Neuronal stem cell (in vitro differentiated cells): ENCODE data around the gene SPCS1.

Source experiments
- DNase-seq: peaks from one replicate; pipeline ENCODE4 v3.0.0-alpha.2; 2013; ENCODE audit warnings: low spot score
- H2AFZ ChIP-seq: one replicate; pipeline ENCODE4 v1.6.1; 2013; ENCODE audit warnings: mild to moderate bottlenecking, low read length, inconsistent platforms
- H2AK5ac ChIP-seq: 2 replicates; pipeline ENCODE4 v1.6.1; 2013; ENCODE audit warnings: low read depth, mild to moderate bottlenecking, inconsistent platforms, low read length, moderate library complexity, mixed read lengths
- H2BK120ac ChIP-seq: 2 replicates; pipeline ENCODE4 v1.6.1; 2013; ENCODE audit warnings: low read depth, mild to moderate bottlenecking, inconsistent platforms, low read length, moderate library complexity, mixed read lengths
- H2BK12ac ChIP-seq: one replicate; pipeline ENCODE4 v1.6.1; 2013; ENCODE audit warnings: low read length, inconsistent platforms
- H2BK15ac ChIP-seq: 2 replicates; pipeline ENCODE4 v1.6.1; 2013; ENCODE audit warnings: mild to moderate bottlenecking, low read length, inconsistent platforms, mixed read lengths
- H2BK5ac ChIP-seq: one replicate; pipeline ENCODE4 v1.6.1; 2013; ENCODE audit warnings: inconsistent platforms, mild to moderate bottlenecking, low read length, moderate library complexity
- H3K14ac ChIP-seq: one replicate; pipeline ENCODE4 v1.6.1; 2013; ENCODE audit warnings: low read length, inconsistent platforms
- H3K18ac ChIP-seq: 2 replicates; pipeline ENCODE4 v1.6.1; 2013; ENCODE audit warnings: low read length, inconsistent platforms
- H3K23ac ChIP-seq: 2 replicates; pipeline ENCODE4 v1.6.1; 2013; ENCODE audit warnings: low read depth, mild to moderate bottlenecking, mixed read lengths, low read length, inconsistent platforms; ENCODE audit not compliant: poor library complexity
- H3K27ac ChIP-seq: replicated peaks from 3 replicates; pipeline ENCODE4 v1.5.1; 2013; ENCODE audit warnings: low read length, inconsistent platforms
- H3K27me3 ChIP-seq, 3 experiments: 2 replicates each; pipeline ENCODE4 v1.6.1; 2013; ENCODE audit warnings: low read length in 3 of 3, mild to moderate bottlenecking in 2 of 3, inconsistent platforms in 1 of 3, low read depth in 1 of 3, mixed read lengths in 1 of 3, moderate library complexity in 1 of 3; ENCODE audit not compliant: control insufficient read depth in 3 of 3, insufficient read depth in 3 of 3
- H3K36me3 ChIP-seq, 2 donors: replicated peaks in 1 of 2; 2 replicates each; pipeline ENCODE4 v1.6.1; 2013; ENCODE audit warnings: low read length in 2 of 2; ENCODE audit not compliant: control insufficient read depth in 2 of 2, insufficient read depth in 2 of 2
- H3K4ac ChIP-seq: 2 replicates; pipeline ENCODE4 v1.6.1; 2013; ENCODE audit warnings: inconsistent platforms, mild to moderate bottlenecking, low read length, moderate library complexity
- H3K4me1 ChIP-seq, 2 donors: 1 replicate in 1 of 2; 2 replicates in 1 of 2; pipeline ENCODE4 v1.6.1; 2013; ENCODE audit warnings: low read length in 2 of 2, low read depth in 1 of 2; ENCODE audit not compliant: control insufficient read depth in 2 of 2, insufficient read depth in 1 of 2
- H3K4me2 ChIP-seq: one replicate; pipeline ENCODE4 v1.6.1; 2013; ENCODE audit warnings: mild to moderate bottlenecking, low read length, inconsistent platforms; ENCODE audit not compliant: insufficient read depth, poor library complexity, severe bottlenecking
- H3K4me3 ChIP-seq, 2 donors: 2 replicates each; pipeline ENCODE4 v1.5.1; 2013; ENCODE audit warnings: low read length in 2 of 2, mild to moderate bottlenecking in 2 of 2, inconsistent platforms in 1 of 2, moderate library complexity in 1 of 2
- H3K79me1 ChIP-seq: one replicate; pipeline ENCODE4 v1.6.1; 2013; ENCODE audit warnings: low read depth, mild to moderate bottlenecking, inconsistent platforms, low read length, moderate library complexity
- H3K9ac ChIP-seq: one replicate; pipeline ENCODE4 v1.6.1; 2013; ENCODE audit warnings: mild to moderate bottlenecking, low read depth, low read length, inconsistent platforms; ENCODE audit not compliant: poor library complexity
- H3K9me3 ChIP-seq, 2 donors: replicated peaks in 1 of 2; 2 replicates each; pipeline versions ENCODE3 to v1.6.1; 2013; ENCODE audit warnings: low read length in 2 of 2, mild to moderate bottlenecking in 2 of 2, inconsistent platforms in 1 of 2, low read depth in 1 of 2, mixed read lengths in 1 of 2, moderate library complexity in 1 of 2; ENCODE audit not compliant: control insufficient read depth in 2 of 2, insufficient read depth in 1 of 2
- H4K8ac ChIP-seq: one replicate; pipeline ENCODE4 v1.6.1; 2013; ENCODE audit warnings: low read depth, mild to moderate bottlenecking, inconsistent platforms, low read length, moderate library complexity
- H4K91ac ChIP-seq: one replicate; pipeline ENCODE4 v1.6.1; 2013; ENCODE audit warnings: low read length, low read depth, mild to moderate bottlenecking, inconsistent platforms; ENCODE audit not compliant: poor library complexity
- WGBS, 2 donors: extraction: QIAGEN DNeasy Blood & Tissue Kit; methylation state at CpG; one replicate each; pipeline ENCODE4 v1.1.7; 2013; ENCODE audit warnings: missing lambda C conversion rate in 2 of 2, mixed read lengths in 1 of 2; ENCODE audit not compliant: insufficient read length in 2 of 2, insufficient replicate concordance in 1 of 2; ENCODE audit errors: extremely low coverage in 2 of 2; 5-methylcytosine and 5-hydroxymethylcytosine counted together

SPCS1 gene

DNA sequence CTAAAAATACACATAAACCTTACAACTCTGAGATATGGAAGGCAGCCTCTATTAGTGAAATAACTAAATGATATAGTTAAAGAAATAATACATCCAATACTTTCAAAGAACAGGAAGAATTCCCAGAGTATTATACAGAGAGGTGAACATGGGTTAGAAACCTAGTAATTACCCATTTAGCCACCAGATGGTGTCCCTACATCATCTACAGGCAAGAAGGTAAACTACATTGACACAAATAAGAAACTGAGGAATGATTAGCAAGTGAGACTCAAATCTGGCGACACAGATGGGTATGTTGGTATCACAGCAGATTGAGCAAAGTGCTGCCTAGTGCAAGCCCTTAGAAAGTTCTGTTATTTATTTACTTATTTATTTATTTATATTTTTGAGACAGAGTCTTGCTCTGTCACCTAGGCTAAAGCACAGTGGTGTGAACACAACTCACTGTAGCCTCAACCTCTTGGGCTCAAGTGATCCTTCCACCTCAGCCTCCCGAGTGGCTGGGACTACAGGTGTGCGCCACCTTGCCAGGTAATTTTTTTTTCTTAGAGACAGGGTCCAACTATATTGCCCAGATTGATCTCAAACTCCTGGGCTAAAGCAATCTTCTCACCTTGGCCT is 36.6 kb downstream of the SPCS1 start:
- H3K36me3 ChIP-seq, result peaks cover 41 to 96% of the 10 kb centered on the region in 2 donors
- H2BK15ac ChIP-seq, result no peak overlapping the region
- H3K4me3 ChIP-seq, result no peak overlapping the region
- H3K27me3 ChIP-seq, result no peaks in the 10 kb centered on the region
- DNase-seq, result no peak
- no peaks in the 10 kb centered on the region for H3K79me1 ChIP-seq
- H3K27ac ChIP-seq, result no peak overlapping the region
- H3K9me3 ChIP-seq, result peaks cover 0 to 18% of the 10 kb centered on the region in 2 donors
- H2AK5ac ChIP-seq, result no peak overlapping the region
- no peak overlapping the region for H3K4me2 ChIP-seq
- H4K91ac ChIP-seq, result no peak overlapping the region
- WGBS, 2 donors, result no CpG with 5 or more reads among the region's 3 CpGs
- H4K8ac ChIP-seq, result no peak overlapping the region
- no peak overlapping the region for H2BK120ac ChIP-seq
- H3K18ac ChIP-seq, result no peak overlapping the region
- no peak overlapping the region for H3K23ac ChIP-seq
- H2BK5ac ChIP-seq, result no peak overlapping the region
- H3K9ac ChIP-seq, result no peak overlapping the region
- no peaks in the 10 kb centered on the region for H3K4me1 ChIP-seq
- no peak overlapping the region for H2AFZ ChIP-seq
- H3K4ac ChIP-seq, result no peak overlapping the region
- no peak overlapping the region for H2BK12ac ChIP-seq
- no peak overlapping the region for H3K14ac ChIP-seq

DNA sequence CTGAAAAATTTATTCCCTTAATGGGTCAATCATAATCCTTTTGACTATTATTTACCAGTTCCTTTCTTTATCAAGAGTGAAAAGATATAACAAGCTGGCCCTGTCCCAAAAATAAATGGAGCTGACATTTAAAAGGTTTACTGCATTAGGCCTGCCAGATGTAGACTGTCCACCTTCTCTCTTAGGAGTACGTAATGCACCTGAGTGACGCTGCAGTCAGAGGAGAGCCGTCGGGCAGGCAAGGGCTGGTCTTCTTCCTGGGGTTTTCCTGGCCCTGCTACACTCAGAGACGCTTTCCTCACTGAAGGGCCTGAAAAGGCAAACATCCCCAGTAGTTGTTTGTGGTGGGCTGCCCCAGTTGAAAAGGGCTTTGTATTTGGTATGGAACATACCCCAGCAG is 37.2 kb downstream of the SPCS1 start:
- no CpG with 5 or more reads among the region's 5 CpGs for WGBS, 2 donors
- DNase-seq, result no peak
- Histone ChIP-seq H3K27me3 (no peaks in the 10 kb centered on the region), H3K4me1 (no peaks in the 10 kb centered on the region), H4K8ac (no peak overlapping the region), H3K4me2 (no peak overlapping the region), H3K36me3 (peaks cover 40 to 95% of the 10 kb centered on the region in 2 donors), H2BK120ac (no peak overlapping the region), H3K18ac (no peak overlapping the region), H2BK5ac (no peak overlapping the region), H3K9me3 (peaks cover 0 to 18% of the 10 kb centered on the region in 2 donors), H2BK15ac (no peak overlapping the region), H3K4ac (no peak overlapping the region), H3K27ac (no peak overlapping the region), H3K9ac (no peak overlapping the region), H3K14ac (no peak overlapping the region), H4K91ac (no peak overlapping the region), H3K4me3 (no peak overlapping the region), H3K79me1 (no peaks in the 10 kb centered on the region), H2AFZ (no peak overlapping the region), H2BK12ac (no peak overlapping the region), H2AK5ac (no peak overlapping the region), H3K23ac (no peak overlapping the region)

DNA sequence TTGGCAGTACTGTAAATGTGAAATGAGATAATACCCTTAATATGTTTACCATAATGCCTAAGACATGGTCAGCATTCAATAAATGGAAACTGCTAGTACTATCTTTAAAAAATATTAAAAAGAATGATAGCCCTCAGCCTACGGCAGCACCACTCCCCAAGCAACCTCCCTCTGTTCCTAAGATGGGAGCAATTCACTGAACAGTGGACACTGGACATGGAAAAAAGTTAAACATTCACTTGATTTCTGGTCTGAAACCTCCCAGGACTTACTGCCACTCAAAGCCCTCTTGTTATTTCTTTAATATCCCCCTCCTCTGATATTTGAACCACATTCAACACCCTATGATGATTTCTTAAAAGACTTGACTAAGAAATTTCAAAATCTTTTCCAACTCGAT is 37.8 kb downstream of the SPCS1 start:
- peaks cover 39 to 95% of the 10 kb centered on the region in 2 donors for H3K36me3 ChIP-seq
- no peak overlapping the region for H3K18ac ChIP-seq
- WGBS, 2 donors, result no CpG with 5 or more reads among the region's 2 CpGs

DNA sequence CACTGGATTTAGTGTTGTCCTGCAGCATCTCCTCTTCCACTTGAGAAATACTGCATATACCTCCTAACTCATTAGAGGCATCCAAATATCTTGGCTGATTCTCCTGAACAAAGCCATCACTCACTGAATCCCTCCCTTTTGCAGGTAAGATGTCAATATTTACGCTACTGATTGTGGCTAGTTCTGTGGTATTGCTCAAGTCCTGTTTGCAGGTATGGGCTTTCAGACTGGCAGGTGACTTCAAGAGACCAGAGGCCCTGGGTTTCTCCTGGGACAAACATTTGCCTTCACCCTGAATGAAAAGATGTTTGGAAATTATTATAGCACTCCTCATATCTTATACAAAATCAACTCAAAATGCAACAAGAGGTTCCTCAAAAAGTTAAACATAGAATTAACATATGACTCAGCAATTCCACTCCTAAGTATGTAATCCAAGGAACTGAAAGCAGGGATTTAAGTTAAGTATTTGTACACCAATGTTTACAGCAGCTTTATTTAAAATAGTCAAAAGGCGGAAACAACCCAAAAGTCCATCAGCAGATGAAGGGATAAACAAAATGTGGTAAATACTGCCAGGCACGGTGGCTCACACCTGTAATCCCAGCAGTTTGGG is 46.2 kb downstream of the SPCS1 start:
- no peak overlapping the region for H3K18ac ChIP-seq
- H3K4me1 ChIP-seq, result no peaks in the 10 kb centered on the region
- no peak overlapping the region for H3K14ac ChIP-seq
- no peak overlapping the region for H2BK120ac ChIP-seq
- H3K9me3 ChIP-seq, result no peaks in the 10 kb centered on the region
- H4K91ac ChIP-seq, result no peak overlapping the region
- WGBS, 2 donors, result no CpG with 5 or more reads among the region's 3 CpGs
- DNase-seq, result no peak
- H4K8ac ChIP-seq, result no peak overlapping the region
- no peak overlapping the region for H2AK5ac ChIP-seq
- no peak overlapping the region for H2AFZ ChIP-seq
- no peak overlapping the region for H3K4me2 ChIP-seq
- no peak overlapping the region for H3K27ac ChIP-seq
- no peaks in the 10 kb centered on the region for H3K27me3 ChIP-seq
- H3K4me3 ChIP-seq, result no peak overlapping the region
- H3K4ac ChIP-seq, result no peak overlapping the region
- no peak overlapping the region for H2BK12ac ChIP-seq
- peaks cover 2% of the 10 kb centered on the region for H3K79me1 ChIP-seq
- H3K9ac ChIP-seq, result no peak overlapping the region
- no peak overlapping the region for H2BK5ac ChIP-seq
- no peak overlapping the region for H3K23ac ChIP-seq
- H3K36me3 ChIP-seq, result peaks cover 26 to 93% of the 10 kb centered on the region in 2 donors
- no peak overlapping the region for H2BK15ac ChIP-seq

More for the DNA sequence above, 37.8 kb downstream of the SPCS1 start:
- Histone ChIP-seq H2BK120ac (no peak overlapping the region), H3K4ac (no peak overlapping the region), H3K9ac (no peak overlapping the region), H2BK15ac (no peak overlapping the region), H3K9me3 (peaks cover 0 to 18% of the 10 kb centered on the region in 2 donors), H3K79me1 (peaks cover under 1% of the 10 kb centered on the region), H2BK5ac (no peak overlapping the region), H3K4me2 (no peak overlapping the region), H4K8ac (no peak overlapping the region), H3K4me1 (no peaks in the 10 kb centered on the region), H2AK5ac (no peak overlapping the region), H2AFZ (no peak overlapping the region), H2BK12ac (no peak overlapping the region), H3K14ac (no peak overlapping the region), H3K4me3 (no peak overlapping the region), H3K23ac (no peak overlapping the region), H3K27me3 (no peaks in the 10 kb centered on the region), H3K27ac (no peak overlapping the region), H4K91ac (no peak overlapping the region)
- DNase-seq, result no peak
